NCI-H1417 treated with DMSO at 0.1 percent for 48 hours (cell line): ENCODE measurements around the gene SLC16A2.
A peak's percentile ranks its signal among the peaks of the same experiment; 100 is the strongest.
"Not testable (repeated sequence)": the region's sequence is repeated elsewhere in the genome, so short reads cannot be mapped to it uniquely, and the experiment has no call there.

Source experiments
- DNase-seq: peaks from one replicate; lab custom pipeline; 2025; lab: John Stamatoyannopoulos, UW

The SLC16A2 gene

DNA sequence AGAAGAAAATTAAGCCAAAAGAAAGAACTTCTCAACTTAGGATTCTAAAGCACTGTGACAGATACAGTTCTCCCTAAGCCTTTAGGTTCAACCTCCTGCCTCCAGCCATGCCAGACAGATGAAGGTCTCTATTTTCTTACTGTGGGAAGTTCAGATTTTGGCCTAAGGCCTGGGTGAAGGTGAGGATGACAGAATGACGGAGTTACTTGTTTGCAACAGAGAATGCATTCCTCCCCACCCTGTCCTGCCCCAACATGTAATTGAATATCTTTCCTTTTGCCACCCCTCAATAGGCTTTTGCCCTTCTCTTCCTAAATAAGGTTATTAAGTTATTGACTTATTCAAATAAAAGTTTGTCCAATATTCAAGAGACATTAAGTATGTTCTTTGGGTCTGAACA is 25.6 kb downstream of the SLC16A2 start:
- no peak for DNase-seq

DNA sequence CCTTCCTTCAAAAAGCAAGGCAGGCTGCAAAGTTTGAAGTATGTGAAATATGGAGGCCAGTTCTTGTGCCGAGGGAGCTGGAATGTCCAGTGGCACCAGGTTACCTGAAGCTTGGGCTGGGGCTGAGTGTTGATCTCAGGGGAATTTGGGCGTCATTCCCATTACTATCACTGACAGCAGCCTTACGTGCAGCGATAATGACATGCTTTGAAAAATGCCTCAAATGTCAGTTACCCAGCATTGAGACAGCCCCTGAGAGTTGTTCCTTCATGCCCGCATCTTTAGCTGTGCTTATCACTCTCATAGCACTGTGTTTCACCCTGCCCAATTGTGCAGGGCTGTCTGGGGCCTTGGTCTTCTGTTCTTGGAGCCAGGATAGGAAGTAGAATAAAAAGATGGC is 27.4 kb downstream of the SLC16A2 start:
- no peak for DNase-seq

DNA sequence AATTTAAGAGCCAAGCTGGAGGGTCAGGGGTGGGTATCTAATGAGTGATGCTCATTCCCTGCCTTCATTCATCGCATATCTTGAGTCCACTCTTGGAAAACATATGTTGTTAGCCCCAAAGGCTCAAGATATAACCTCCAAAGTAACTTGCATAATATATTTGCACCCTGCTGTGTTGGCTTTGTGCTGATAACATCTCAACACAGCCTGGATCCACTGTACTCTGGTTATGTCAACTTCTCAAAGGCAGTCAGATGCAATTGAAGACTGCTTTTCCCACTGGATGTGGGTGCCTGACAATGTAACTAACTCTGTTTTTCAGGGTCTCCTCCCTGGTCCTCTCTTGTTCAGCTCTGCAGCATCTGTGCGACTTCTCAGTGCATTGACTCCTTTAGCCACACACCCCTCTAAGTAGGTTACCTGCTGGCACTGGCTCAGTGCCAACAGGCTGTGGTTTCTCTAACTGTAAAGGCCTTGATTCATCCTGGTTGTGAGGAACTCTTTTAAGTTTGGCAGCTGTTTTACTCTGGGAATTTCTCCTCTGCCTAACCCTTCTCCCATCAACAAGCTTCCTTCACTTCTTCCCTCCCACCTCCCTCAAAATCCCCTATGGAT is 28.1 kb downstream of the SLC16A2 start:
- DNase-seq: no peak

- no peak for DNase-seq
Measured at GRCh38 chrX:74449937-74450330, 28.6 kb downstream of the SLC16A2 start.

DNA sequence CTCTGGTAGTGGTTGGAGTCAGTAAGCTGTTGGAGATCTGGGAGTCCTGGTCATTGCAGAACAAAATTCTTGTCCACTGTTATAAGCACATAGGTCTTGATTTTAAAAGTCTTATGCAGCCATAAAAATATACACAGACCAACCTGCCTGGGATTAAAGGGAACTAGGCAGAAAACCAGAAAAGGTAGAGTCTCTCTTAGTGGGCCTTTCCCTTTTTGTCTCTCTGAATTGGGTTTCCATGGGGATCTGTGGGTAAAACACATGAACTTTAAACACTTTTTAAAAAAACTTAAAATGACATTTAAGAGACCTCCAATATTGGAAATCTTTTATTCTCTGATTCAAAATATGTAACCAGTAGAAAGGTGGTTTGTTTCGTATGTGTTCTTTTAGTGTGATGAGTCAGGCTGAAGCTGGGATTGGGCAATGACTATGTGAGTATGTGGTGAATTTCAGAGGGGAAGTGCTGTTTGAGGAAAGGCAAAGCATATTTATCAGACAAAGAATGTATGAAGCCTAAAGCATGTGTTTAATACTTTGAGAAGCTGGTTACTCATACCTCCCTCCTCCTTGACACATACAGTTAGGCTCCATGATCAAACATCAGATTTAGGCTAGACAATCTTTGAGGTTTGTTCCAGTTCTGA is 29.6 kb downstream of the SLC16A2 start:
- no peak for DNase-seq

GRCh38 chrX:74451450-74452198 is 30.3 kb downstream of the SLC16A2 start:
- no peak for DNase-seq

DNA sequence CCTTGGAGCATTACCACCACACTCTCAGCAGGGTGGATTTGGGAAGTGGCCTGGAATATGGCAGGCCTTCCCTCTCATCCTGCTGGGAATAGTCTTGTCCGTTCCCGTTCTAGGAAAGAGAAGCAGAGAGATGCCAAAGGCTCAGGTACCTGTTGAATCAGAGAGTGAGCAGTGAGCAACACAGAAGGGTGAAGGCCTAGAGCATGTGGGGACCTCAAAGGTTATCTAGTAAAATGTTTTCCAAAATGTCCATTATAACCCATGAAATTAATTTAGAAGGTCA is 30.8 kb downstream of the SLC16A2 start:
- no peak for DNase-seq

DNA sequence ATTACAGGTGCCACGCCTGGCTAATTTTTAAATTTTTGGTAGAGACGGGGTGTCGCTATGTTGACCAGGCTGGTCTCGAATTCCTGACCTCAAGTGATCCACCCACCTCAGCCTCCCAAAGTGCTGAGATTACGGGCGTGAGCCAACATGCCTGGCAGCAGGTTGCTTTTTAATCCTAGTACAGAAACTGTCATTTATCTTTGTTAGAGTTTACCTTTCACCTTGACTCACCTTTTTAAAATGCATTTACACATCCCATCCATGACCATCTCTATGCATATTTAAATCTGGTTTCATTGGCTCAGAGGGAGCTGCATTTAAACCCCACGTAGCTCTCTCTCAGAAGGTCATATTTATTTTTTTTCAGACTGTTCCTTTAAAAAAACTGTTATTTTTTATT is 31.9 kb downstream of the SLC16A2 start:
- DNase-seq: no peak

- DNase-seq: not testable (repeated sequence)
Measured at GRCh38 chrX:74454233-74454632, 32.9 kb downstream of the SLC16A2 start.

DNA sequence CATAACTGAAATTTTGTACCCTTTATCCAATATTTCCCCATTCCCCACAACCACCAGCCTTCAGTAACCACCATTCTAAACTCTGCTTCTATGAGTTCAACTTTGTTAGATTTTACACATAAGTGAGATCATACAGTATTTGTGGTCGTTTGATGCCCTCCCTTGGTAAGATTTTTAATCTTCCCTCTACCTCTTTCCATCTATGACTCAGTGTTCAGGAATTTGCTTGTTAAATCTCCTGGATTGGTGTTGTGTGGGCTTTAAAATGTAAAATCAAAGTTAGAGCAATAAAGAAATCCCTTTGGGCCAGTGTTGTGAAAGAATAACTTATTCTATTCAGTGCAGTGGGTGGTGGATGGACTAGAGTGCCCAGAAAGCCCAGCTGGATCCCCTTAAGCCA is 37.4 kb downstream of the SLC16A2 start:
- DNase-seq: no peak

DNA sequence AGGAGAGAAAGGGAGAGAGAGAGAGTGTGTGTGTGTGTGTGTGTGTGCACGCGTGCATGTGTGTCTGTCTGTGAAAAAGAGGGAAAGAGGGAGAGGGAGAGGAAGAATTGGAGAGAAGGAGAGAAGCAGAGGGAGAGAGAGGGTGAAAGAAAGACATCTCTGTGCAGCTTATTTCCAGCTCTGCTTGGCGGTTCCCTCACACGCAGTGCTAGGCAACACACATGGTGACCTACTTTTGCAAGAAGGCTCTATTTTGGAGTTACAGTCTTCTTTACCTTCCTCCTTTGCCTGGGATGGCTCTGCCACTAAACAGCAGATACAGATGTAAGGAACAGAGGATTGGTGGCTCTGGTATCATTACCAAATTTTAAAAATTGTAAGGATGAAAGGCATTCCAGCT is 40.1 kb downstream of the SLC16A2 start:
- DNase-seq: no peak

DNA sequence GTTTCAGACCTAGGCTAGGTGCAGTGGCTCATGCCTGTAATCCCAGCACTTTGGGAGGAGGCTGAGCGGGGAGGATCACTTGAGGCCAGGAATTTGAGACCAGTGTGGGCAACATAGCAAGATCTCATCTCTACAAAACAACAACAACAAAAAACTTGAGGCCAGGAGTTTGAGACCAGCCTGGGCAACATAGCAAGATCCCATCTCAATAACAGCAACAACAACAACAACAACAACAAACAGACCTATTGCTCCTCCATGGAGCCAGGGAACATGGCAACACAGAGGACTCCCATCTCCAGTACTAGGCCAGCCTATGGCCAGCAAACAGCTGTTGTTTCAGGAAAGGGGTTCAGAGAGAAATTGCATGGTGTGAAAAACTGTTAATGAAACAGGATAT is 43.4 kb downstream of the SLC16A2 start:
- DNase-seq: no peak

- DNase-seq: no peak
Measured at GRCh38 chrX:74465424-74465823, 44.1 kb downstream of the SLC16A2 start.

DNA sequence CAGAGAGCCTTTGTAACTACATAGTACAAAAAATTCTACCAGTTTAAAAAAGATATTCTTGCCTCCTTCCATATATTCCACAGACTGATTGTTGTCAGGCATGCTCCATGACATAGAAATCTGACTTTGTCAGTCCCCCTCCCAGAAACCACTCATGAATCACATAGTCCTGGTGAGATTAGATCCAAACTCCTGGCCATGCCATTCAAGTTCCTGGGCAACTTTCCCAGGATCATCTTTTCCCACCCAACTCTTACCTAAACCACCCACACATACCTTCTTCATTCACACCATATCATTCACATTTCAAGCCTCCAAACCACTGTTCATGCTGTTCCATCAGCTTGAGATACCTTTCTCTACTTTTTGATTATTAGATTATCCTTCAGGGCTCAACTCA is 46.4 kb downstream of the SLC16A2 start:
- DNase-seq: no peak

DNA sequence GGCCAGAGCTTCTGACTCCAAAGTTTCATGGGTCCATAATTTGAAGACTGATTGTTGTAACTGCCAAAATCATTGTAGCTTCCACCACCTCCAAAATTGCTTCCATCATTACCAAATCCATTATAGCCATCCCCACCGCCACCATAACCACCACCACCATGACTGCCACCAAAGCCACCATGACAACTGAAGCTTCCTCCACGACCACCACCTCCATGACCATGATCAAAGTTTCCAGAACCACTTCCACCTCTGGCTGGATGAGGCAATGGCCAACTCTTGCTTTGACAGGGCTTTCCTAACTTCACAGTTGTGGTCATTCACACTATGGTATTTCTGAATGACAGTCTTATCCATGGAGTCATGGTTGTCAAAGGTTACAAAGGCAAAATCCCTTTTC is 51.8 kb downstream of the SLC16A2 start:
- DNase-seq: not testable (repeated sequence)

DNA sequence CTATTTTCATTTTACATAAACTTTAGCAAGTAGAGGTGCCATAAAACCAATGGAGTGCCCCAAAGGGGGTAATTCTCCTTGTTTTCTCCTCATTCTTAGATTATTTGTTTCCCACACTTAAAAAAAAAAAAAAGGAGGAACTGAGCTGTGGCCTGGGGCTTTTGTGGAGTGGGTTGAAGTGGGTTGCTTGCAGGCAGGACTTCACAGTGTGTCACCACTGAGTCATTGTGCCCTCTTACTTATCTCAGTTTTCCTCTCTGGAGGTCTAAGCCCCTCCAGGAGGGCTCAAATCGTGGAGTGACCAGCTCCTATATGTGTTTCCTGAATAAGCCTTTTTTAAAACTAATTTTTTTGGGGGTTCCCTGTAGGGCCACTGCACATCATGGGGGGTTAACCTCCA is 69.0 kb downstream of the SLC16A2 start:
- no peak for DNase-seq

GRCh38 chrX:74492720-74493201 is 71.5 kb downstream of the SLC16A2 start:
- DNase-seq: peak; percentile 42

- no peak for DNase-seq
Measured at GRCh38 chrX:74493806-74494205, 72.5 kb downstream of the SLC16A2 start.

GRCh38 chrX:74498924-74499323 is 77.6 kb downstream of the SLC16A2 start:
- no peak for DNase-seq

DNA sequence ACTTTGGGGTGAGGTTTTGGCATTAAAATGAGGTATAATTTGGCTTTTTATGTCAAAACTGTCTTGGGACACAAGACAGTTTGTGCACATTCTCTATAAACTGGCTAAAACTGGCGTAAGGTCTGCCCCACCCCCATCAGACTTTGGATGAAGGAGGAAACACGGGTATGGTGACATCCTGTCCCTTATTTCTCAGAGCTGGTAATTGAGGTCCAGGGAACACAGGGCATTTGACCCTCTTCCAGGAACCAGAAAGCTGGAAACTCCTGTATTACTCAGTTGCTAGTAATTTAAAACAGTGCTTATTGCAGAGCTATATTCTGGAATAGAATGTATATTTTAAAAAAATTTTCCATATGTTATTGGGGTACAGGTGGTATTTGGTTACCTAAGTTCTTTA is 78.8 kb downstream of the SLC16A2 start:
- DNase-seq: no peak

DNA sequence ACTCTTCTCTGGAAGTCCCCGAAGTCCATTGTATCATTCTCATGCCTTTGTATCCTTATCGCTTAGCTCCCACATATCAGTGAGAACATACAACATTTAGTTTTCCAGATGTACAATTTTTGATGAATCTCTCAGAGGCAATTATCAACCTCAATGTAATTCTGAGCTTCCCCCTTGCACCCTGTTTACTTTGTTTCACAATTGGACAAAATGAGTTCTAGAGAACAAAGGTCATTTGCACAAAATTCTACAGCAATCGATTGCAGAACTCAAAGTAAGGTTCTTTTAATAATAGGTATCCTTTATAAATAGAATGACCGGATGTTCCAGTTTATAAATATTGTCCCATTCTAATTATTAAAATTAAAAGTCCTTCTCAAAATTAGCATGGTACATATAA is 79.3 kb downstream of the SLC16A2 start:
- DNase-seq: no peak

GRCh38 chrX:74505437-74505836 is 84.1 kb downstream of the SLC16A2 start:
- DNase-seq: no peak

DNA sequence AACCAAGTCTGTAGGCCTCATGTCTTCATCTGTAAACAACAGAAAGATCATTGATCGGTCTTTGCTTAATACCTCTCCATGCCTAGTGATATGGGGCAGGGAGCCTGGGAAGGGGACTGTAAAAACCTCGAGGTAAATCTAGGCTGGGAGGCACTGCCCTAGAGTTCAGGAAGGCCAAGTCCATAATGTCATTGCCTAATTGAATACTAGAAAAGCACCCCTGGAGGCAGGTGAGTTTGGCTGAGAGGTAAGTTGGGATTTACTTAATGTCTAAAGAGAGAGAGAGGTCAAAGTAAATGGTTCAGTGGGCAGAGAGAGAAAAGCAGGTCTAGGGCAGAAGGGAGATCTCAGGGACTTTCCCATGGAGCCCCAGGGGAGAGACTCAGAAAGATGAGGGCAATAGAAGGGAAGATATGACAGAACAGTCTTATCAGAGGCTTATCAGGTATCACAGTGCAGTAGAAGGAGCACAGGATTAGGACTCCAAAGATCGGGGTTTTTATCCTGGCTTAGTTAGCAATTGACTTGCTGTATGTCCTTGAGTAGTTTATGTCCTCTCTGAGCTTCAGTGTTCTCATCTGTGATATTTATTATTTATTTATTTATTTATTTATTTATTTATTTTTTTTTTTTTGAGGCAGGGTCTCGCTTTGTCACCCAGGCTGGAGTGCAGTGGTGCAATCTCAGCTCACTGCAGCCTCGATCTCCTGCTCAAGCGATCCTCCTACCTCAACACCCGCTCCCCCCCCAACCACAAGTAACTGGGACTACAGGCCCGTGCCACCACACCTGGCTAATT is 85.2 kb downstream of the SLC16A2 start:
- DNase-seq: no peak
